Heart left ventricle (tissue), 16 donors: ENCODE data around the gene DNAI1. TPM values are rescaled to one million over a fixed set of nuclear protein-coding genes. Genes with fewer than 3 reads are reported as not detected.
"Not testable (repeated sequence)": the region's sequence is repeated elsewhere in the genome, so short reads cannot be mapped to it uniquely, and the experiment has no call there.

ENCODE experiments used
- ATAC-seq, 4 donors: fragments of 200-7000 bp; cut with Tn5 transposase; one replicate each; pipeline ENCODE4 v1.9.1; 2020 to 2022; ENCODE audit warnings: moderate library complexity in 4 of 4, mild to moderate bottlenecking in 3 of 4, moderate number of reproducible peaks in 1 of 4
- DNase-seq, 5 donors: peaks; one replicate each; pipeline ENCODE4 v3.0.0-alpha.2; 2020
- H3K27ac ChIP-seq, 12 donors: fragments of 200-600 bp; sonication (generic) in 4 of 12; one replicate each; pipeline versions ENCODE4 v1.5.0 to v1.8.0; 2016 to 2022; ENCODE audit warnings: mild to moderate bottlenecking in 2 of 12
- H3K27me3 ChIP-seq, 9 donors: fragments of 200-600 bp; sonication (generic) in 2 of 9; one replicate each; pipeline versions ENCODE4 v1.5.1 to v1.8.0; 2016 to 2022; ENCODE audit warnings: mild to moderate bottlenecking in 3 of 9
- H3K36me3 ChIP-seq, 9 donors: fragments of 200-600 bp; sonication (generic) in 2 of 9; one replicate each; pipeline versions ENCODE4 v1.5.0 to v1.8.0; 2018 to 2022; ENCODE audit warnings: mild to moderate bottlenecking in 2 of 9
- H3K4me1 ChIP-seq, 12 donors: fragments of 200-600 bp; sonication (generic) in 4 of 12; one replicate each; pipeline versions ENCODE4 v1.5.0 to v1.8.0; 2016 to 2022; ENCODE audit warnings: mild to moderate bottlenecking in 3 of 12
- H3K4me3 ChIP-seq, 12 donors: fragments of 200-600 bp; sonication (generic) in 4 of 12; one replicate each; pipeline versions ENCODE4 v1.5.0 to v1.8.0; 2017 to 2022; ENCODE audit warnings: mild to moderate bottlenecking in 9 of 12, moderate library complexity in 4 of 12
- H3K9me3 ChIP-seq, 12 donors: fragments of 200-600 bp; sonication (generic) in 4 of 12; one replicate each; pipeline versions ENCODE4 v1.5.0 to v1.8.0; 2016 to 2022; ENCODE audit warnings: mild to moderate bottlenecking in 1 of 12
- POLR2A ChIP-seq, 2 donors: fragments of 450-650 bp; IDR thresholded peaks; one replicate each; pipeline ENCODE4 v1.6.1; 2017; ENCODE audit warnings: antibody characterized with exemption in 2 of 2, mild to moderate bottlenecking in 2 of 2, moderate library complexity in 2 of 2
- WGBS, 4 donors: extraction: QIAGEN DNeasy Blood & Tissue Kit in 2 of 4; methylation state at CpG; one replicate each; pipeline versions ENCODE4 v1.1.5 to v1.1.7; 2013 to 2018; 5-methylcytosine and 5-hydroxymethylcytosine counted together
- intact Hi-C, 10 donors: fragments of 100-400 bp; cut with DNase I; formaldehyde crosslinking; loops; one replicate each; pipeline versions ENCODE4 v1.11.1 to v1.14.2; 2022
- polyA plus RNA-seq, 2 donors: library from polyadenylated mRNA; stranded (reverse); fragments of 200-250 nt; gene quantifications; one replicate each; pipeline ENCODE4 v1.2.3, GENCODE V29; 2013
- total RNA-seq, 9 donors: library from RNA; depleted of rRNA in 2 of 9; stranded (reverse); fragments of >200 nt in 2 of 9; fragmentation: NEBNext Ultra II Directional in 3 of 9; extraction: Animal tissue kit (Norgen Biotek cat#: 25700) in 3 of 9; gene quantifications; one replicate each; pipeline versions ENCODE4 v1.1.0 to v1.2.4, GENCODE V29; 2016 to 2023
- TF ChIP-seq, protein P1 (sequence below), 12 donors: fragments of 200-600 bp; sonication (generic) in 4 of 12; IDR thresholded peaks; one replicate each; pipeline versions ENCODE4 v1.5.0 to v1.8.0; 2018 to 2022; ENCODE audit warnings: antibody characterized with exemption in 12 of 12, mild to moderate bottlenecking in 5 of 12
- donor health status: ischemic (EF 13 %, LVEDD 7.1; RV severe dilation, severe dysfunction).
- donor health status: healthy with polysubstance abuse.
- donor health status: DM: no; HTN: yes; CAD: no.
- donor health status: DM: no; HTN: no; CAD: no.
- donor health status: ischemic (EF 25% LVEDD 6.9; RV normal size, moderate dysfunction).
- donor health status: ischemic (EF 25% LVEDD 5.7; RV mildly dilated, moderate dysfunction).
- donor health status: healthy.
- donor health status: DM: yes; HTN: yes; CAD: no.
- donor health status: ischemic (EF 35%, LVEDD 5.7; RV mildly dilated, moderate dysfunction).
- donor health status: nonischemic (EF 11% LVEDD 7.7; RV severe dilation, severe dysfunction).
- donor health status: DM: yes; HTN: yes; CAD: no.
- donor health status: PGD.
- donor health status: ischemic (EF 29% LVEDD 5.4; RV normal size, mild dysfunction).
- donor health status: nonischemic (EF 23%, LVEDD 6.1; RV moderate dilation, normal function).

DNAI1 gene
- total and polyA plus RNA-seq, 11 donors = 0.36 to 0.86 (median 0.43) TPM; not detected in 8

DNA sequence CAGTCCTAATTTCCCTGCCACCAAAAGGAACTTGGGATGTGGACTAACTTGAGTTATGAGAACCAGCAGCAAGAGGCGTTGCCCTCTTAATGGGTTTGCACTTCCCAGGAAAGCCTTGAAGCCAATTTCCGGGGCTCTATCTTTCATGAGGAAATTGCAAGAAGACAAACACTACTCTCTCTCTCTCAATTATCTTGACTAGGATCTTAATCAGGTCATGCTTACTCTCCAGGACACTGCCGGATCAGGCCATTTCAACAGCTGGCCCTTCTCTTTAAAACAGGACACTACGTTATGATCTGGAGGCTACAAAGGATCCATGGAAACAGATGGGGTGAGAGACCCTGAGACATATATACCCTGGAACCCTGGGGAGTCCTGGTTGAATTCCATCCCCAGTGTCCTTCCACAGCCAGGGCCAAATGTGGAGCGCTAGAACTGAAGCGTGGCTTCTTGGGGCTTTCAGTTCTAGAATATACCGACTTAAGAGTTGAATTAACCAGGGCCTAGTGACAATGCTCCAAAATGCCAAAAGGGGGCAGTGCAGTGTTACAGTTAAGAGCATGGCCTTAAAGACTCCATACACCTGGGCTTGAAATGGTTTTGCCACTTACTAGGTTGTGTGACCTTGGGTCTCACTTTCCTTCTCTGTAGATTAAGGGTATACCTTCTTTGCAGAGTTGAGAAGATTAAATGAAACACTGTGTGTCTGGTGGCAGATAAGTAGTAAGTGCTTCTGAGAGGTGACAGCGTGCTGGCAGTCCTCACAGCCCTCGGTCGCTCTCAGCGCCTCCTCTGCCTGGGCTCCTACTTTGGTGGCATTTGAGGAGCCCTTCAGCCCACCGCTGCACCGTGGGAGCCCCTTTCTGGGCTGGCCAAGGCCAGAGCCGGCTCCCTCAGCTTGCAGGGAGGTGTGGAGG lies 21.3 kb upstream of the DNAI1 start:
- DNase-seq (peak in 4 of 5 donors; percentile 38 to 48 (median 42)), ATAC-seq (peak; percentile 68 to 89 (median 84))
- no peaks in the 10 kb centered on the region for H3K9me3 ChIP-seq
- peaks cover 3 to 42% (median 28%) of the 10 kb centered on the region in 12 donors for H3K4me1 ChIP-seq
- intact Hi-C loops = loop anchor here (1.0 to 10.0 kb wide), 10 partner anchors 35 to 168 kb away; no protein-coding TSS in a partner anchor
- H3K36me3 ChIP-seq = peaks cover 0 to 17% (median 0%) of the 10 kb centered on the region in 9 donors
- WGBS, 4 donors = 51 to 59% (median 58%) methylated on average over 11 to 14 of the region's 14 CpGs
- TF ChIP-seq POLR2A (IDR thresholded peaks at IDR 0.05) = no peak
- TF ChIP-seq, protein P1, sequence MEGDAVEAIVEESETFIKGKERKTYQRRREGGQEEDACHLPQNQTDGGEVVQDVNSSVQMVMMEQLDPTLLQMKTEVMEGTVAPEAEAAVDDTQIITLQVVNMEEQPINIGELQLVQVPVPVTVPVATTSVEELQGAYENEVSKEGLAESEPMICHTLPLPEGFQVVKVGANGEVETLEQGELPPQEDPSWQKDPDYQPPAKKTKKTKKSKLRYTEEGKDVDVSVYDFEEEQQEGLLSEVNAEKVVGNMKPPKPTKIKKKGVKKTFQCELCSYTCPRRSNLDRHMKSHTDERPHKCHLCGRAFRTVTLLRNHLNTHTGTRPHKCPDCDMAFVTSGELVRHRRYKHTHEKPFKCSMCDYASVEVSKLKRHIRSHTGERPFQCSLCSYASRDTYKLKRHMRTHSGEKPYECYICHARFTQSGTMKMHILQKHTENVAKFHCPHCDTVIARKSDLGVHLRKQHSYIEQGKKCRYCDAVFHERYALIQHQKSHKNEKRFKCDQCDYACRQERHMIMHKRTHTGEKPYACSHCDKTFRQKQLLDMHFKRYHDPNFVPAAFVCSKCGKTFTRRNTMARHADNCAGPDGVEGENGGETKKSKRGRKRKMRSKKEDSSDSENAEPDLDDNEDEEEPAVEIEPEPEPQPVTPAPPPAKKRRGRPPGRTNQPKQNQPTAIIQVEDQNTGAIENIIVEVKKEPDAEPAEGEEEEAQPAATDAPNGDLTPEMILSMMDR (IDR thresholded peaks at IDR 0.05) = peak; percentile 66 to 85 (median 79)
- no peaks in the 10 kb centered on the region for H3K27me3 ChIP-seq
- no peak overlapping the region for H3K27ac ChIP-seq
- H3K4me3 ChIP-seq = no peak overlapping the region

DNA sequence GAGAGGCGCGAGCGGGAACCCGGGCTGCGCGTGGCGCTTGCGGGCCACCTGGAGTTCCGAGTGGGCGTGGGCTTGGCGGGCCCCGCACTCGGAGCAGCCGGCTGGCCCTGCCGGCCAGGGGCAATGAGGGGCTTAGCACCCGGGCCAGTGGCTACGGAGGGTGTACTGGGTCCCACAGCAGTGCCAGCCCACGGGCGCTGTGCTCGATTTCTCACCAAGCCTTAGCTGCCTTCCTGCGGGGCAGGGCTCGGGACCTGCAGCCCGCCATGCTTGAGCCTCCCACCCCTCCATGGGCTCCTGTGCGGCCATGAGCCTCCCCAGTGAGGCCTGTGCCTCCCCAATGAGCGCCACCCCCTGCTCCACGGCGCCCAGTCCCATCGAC lies 20.7 kb upstream of the DNAI1 start:
- DNase-seq = not testable (repeated sequence)

DNA sequence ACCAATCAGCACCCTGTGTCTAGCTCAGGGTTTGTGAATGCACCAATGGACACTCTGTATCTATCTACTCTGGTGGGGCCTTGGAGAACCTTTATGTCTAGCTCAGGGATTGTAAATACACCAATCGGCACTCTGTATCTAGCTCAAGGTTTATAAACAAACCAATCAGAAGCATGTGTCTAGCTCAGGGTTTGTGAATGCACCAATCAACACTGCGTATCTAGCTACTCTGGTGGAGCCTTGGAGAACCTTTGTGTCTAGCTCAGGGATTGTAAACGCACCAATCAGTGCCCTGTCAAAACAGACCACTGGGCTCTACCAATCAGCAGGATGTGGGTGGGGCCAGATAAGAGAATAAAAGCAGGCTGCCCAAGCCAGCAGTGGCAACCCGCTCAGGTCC lies 20.1 kb upstream of the DNAI1 start:
- ATAC-seq, H3K4me3 ChIP-seq, H3K27me3 ChIP-seq, DNase-seq, H3K9me3 ChIP-seq, H3K27ac ChIP-seq: not testable (repeated sequence)
- Histone ChIP-seq H3K36me3 (peaks cover 0 to 17% (median 0%) of the 10 kb centered on the region in 9 donors), H3K4me1 (peaks cover 3 to 48% (median 33%) of the 10 kb centered on the region in 12 donors)
- 82 to 97% (median 91%) methylated on average over 4 of the region's 4 CpGs for WGBS, 4 donors
- intact Hi-C loops = loop anchor here in 9 of 10 donors (5.0 to 10.0 kb wide), 6 partner anchors 36 to 166 kb away; no protein-coding TSS in a partner anchor

More for the DNA sequence above, 20.7 kb upstream of the DNAI1 start:
- H3K4me3 ChIP-seq, ATAC-seq, H3K27me3 ChIP-seq, H3K9me3 ChIP-seq, H3K27ac ChIP-seq: not testable (repeated sequence)
- H3K36me3 ChIP-seq = peaks cover 0 to 17% (median 0%) of the 10 kb centered on the region in 9 donors
- 91 to 97% (median 97%) methylated on average over 4 to 28 of the region's 28 CpGs for WGBS, 4 donors
- H3K4me1 ChIP-seq = peaks cover 3 to 44% (median 28%) of the 10 kb centered on the region in 12 donors
- intact Hi-C loops = loop anchor here (1.0 to 10.0 kb wide), 10 partner anchors 36 to 167 kb away; no protein-coding TSS in a partner anchor

DNA sequence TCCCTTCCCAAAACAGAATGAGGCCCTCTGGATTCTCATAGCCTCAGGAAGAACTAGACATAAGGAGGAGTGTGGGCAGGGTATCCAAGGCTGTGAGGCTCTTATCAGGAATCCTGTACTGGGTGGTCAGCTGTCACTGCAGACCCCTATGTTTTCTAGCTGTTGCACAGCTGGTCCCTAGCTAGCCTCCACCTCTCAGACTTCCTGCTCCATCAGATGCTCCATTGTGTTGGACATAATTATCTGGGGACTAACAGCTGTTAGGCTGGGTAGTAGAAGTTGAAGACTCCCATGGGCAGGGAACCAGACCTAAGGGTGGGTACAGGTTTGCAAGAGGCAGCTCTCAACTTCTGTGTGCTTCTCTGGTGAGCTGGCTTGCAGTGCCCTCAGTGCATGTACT lies 18.6 kb upstream of the DNAI1 start:
- ATAC-seq = no peak
- Histone ChIP-seq H3K27ac (peak overlapping the region in 2 of 12 donors; percentile 4 to 15), H3K4me1 (peaks cover 8 to 64% (median 46%) of the 10 kb centered on the region in 12 donors), H3K36me3 (peaks cover 0 to 17% (median 0%) of the 10 kb centered on the region in 9 donors), H3K9me3 (no peaks in the 10 kb centered on the region), H3K4me3 (no peak overlapping the region), H3K27me3 (no peaks in the 10 kb centered on the region)
- intact Hi-C loops = loop anchor here in 2 of 10 donors (2.0 to 5.0 kb wide), 2 partner anchors 17 to 107 kb away; no protein-coding TSS in a partner anchor
- TF ChIP-seq, protein P1 (IDR thresholded peaks at IDR 0.05) = no peak
- TF ChIP-seq POLR2A (IDR thresholded peaks at IDR 0.05) = no peak
- DNase-seq = no peak

DNA sequence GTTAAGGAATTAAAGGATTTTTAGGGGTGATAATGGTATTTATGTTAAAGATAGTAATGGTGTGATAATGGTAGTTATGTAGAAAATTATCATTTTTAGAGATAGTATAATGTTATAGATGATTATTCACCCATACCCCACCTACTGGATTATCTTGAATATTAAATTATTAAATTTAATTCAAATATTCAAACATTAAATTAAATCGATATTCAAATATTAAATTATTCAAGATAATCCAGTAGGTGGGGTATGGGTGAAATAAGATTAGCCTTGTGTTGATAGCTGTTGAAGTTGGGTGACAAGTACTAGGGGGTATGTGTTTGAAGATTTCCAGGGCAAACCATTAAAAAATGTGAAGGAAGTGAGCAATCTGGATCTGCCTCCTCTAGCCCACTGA lies 15.8 kb upstream of the DNAI1 start:
- Histone ChIP-seq H3K36me3 (peaks cover 0 to 11% (median 0%) of the 10 kb centered on the region in 9 donors), H3K4me1 (peaks cover 8 to 78% (median 58%) of the 10 kb centered on the region in 12 donors), H3K27ac (no peak overlapping the region), H3K27me3 (no peaks in the 10 kb centered on the region), H3K9me3 (no peaks in the 10 kb centered on the region), H3K4me3 (no peak overlapping the region)
- TF ChIP-seq POLR2A (IDR thresholded peaks at IDR 0.05) = no peak
- TF ChIP-seq, protein P1 (IDR thresholded peaks at IDR 0.05) = no peak
- intact Hi-C loops = loop anchor here in 1 of 10 donors (5.0 kb wide), 1 partner anchor 105 kb away; no protein-coding TSS in a partner anchor
- ATAC-seq = no peak
- WGBS, 4 donors = 92 to 98% (median 97%) methylated on average over 1 of the region's 1 CpG
- DNase-seq = no peak
